SK-N-SH treated with all-trans-retinoic acid at 6 μM for 48 hours (cell line): ENCODE measurements around the gene KRT1.

Source experiments
- ARNTL ChIP-seq: fragments of 450-650 bp; formaldehyde crosslinking; IDR thresholded peaks from 2 replicates; pipeline ENCODE4 v1.5.0; 2020; ENCODE audit warnings: low read depth, mild to moderate bottlenecking, moderate library complexity, borderline replicate concordance
- CREB5 ChIP-seq: fragments of 250-450 bp; sonication (Bioruptor Pico); IDR thresholded peaks from 2 replicates; pipeline ENCODE4 v1.5.1; 2020; ENCODE audit warnings: low read depth, mild to moderate bottlenecking, moderate library complexity
- GLIS3 ChIP-seq: fragments of 250-450 bp; sonication (Bioruptor Pico); IDR thresholded peaks from 2 replicates; pipeline ENCODE4 v1.5.0; 2020; ENCODE audit warnings: mild to moderate bottlenecking, moderate library complexity
- POU6F1 ChIP-seq: fragments of 250-450 bp; sonication (Bioruptor Pico); IDR thresholded peaks from 2 replicates; pipeline ENCODE4 v1.8.0; 2021; ENCODE audit warnings: low read depth, mild to moderate bottlenecking, moderate library complexity, borderline replicate concordance
- RARB ChIP-seq: fragments of 250-450 bp; sonication (Bioruptor Pico); IDR thresholded peaks from 2 replicates; pipeline ENCODE4 v1.8.0; 2021; ENCODE audit warnings: mild to moderate bottlenecking, moderate library complexity
- ZC3H10 ChIP-seq: fragments of 250-450 bp; sonication (Bioruptor Pico); IDR thresholded peaks from 2 replicates; pipeline ENCODE4 v1.5.1; 2021; ENCODE audit warnings: mild to moderate bottlenecking, moderate library complexity
- ZFP3 ChIP-seq: fragments of 250-450 bp; sonication (Bioruptor Pico); IDR thresholded peaks from 2 replicates; pipeline ENCODE4 v1.5.0; 2020; ENCODE audit warnings: mild to moderate bottlenecking, moderate library complexity
- ZFP30 ChIP-seq: fragments of 450-650 bp; formaldehyde crosslinking; IDR thresholded peaks from 2 replicates; pipeline ENCODE4 v1.5.0; 2022; ENCODE audit warnings: mild to moderate bottlenecking, moderate library complexity
- ZNF8 ChIP-seq: fragments of 450-650 bp; formaldehyde crosslinking; IDR thresholded peaks from 2 replicates; pipeline ENCODE4 v1.5.0; 2020; ENCODE audit warnings: mild to moderate bottlenecking, moderate library complexity

DNA sequence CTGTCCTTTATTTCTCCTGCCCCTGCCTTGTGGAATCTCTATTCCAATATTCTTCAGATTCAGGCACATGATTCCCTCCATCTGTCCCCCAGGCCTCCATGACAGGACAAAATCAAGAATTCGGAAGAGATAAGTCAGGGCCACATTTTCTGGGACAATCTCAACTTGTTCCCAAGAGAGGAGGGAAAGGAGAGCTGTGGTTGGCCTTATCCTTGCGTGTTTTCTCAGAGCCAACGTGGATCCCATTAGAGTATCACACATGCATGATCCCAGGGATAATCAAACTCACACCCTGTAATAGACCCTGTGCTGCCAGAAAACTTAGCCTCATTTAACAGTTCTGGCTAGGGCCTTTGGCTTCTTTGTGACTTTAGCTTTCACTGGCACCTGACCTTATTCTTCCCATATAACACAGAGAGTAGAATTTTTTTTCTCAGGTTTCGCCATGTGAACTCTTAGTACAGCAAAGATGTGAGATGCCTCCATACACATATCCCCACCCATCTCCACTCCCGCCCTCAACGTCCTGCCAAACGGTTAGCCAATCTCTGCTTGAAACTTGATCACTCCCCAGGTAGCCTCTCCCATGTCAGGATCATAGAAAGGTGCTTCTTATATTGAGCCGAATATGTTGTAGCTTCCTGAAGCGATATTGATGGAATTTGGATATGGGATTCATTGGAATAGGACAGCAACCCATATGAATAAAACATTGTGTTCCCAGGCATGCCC, 6.7 kb upstream of the KRT1 start:
- TF ChIP-seq POU6F1 (CRISPR knock-in tag) (no peak), ARNTL (CRISPR knock-in tag) (no peak), ZNF8 (CRISPR knock-in tag) (no peak), CREB5 (CRISPR knock-in tag) (no peak), ZFP3 (CRISPR knock-in tag) (no peak), ZFP30 (CRISPR knock-in tag) (no peak), GLIS3 (CRISPR knock-in tag) (no peak), ZC3H10 (CRISPR knock-in tag) (no peak), RARB (CRISPR knock-in tag) (no peak)
